CD4-positive, alpha-beta T cell treated with Interleukin-2 at 100 ng/mL for 4 hours (primary cell): ENCODE measurements around the gene MYOZ3.

Source experiments
- DNase-seq: peaks from one replicate; pipeline ENCODE4 v3.0.0-alpha.2; 2020; ENCODE audit warnings: low spot score

MYOZ3 gene

GRCh38 chr5:150627731-150628545 lies 33.1 kb upstream of the MYOZ3 start:
- DNase-seq, result no peak

- no peak for DNase-seq
Observed at GRCh38 chr5:150628936-150629485, 32.0 kb upstream of the MYOZ3 start.

GRCh38 chr5:150630016-150630415 lies 31.0 kb upstream of the MYOZ3 start:
- DNase-seq, result no peak

DNA sequence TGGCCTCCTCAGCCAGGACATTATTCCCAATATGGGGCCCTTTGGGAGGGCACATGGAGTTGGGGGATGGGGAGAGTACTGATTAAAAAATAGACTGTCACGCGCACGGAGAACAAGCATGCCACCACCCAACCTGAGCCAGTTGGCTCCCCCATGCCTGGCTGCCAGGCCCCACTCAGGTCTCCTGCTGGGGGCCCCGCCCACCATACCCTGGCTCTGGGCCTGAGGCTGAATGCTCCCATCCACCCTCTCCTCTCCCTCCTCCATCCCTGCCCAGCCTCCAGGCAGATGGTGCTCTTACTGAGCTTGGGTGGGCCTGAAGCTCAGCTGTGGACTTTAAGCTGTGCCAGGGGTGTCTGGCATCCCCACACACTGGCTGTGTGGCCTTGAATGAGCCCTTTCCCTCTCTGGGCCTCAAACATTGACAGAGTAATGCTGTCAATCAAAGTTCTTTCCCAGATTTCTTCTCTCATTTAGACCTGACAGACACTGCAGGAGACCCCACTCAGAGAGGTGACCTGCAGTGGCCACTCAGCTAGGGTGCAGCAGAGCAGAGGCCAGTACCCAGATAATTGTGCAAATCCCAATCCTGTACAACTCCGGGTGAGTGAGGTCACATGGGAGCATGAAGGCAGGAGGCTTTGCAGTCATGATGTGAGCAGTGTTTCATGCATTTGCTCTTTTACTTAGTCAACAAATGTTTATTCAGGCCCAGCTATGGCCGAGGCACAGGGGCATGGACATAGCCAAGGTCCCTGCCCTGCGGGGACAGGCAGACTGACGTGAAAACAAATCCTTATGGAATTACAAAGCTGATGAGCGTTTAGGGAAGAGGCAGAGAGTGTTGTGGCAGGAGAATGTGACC lies 30.4 kb upstream of the MYOZ3 start:
- DNase-seq, result no peak

GRCh38 chr5:150631326-150631701 lies 29.7 kb upstream of the MYOZ3 start:
- DNase-seq, result no peak

DNA sequence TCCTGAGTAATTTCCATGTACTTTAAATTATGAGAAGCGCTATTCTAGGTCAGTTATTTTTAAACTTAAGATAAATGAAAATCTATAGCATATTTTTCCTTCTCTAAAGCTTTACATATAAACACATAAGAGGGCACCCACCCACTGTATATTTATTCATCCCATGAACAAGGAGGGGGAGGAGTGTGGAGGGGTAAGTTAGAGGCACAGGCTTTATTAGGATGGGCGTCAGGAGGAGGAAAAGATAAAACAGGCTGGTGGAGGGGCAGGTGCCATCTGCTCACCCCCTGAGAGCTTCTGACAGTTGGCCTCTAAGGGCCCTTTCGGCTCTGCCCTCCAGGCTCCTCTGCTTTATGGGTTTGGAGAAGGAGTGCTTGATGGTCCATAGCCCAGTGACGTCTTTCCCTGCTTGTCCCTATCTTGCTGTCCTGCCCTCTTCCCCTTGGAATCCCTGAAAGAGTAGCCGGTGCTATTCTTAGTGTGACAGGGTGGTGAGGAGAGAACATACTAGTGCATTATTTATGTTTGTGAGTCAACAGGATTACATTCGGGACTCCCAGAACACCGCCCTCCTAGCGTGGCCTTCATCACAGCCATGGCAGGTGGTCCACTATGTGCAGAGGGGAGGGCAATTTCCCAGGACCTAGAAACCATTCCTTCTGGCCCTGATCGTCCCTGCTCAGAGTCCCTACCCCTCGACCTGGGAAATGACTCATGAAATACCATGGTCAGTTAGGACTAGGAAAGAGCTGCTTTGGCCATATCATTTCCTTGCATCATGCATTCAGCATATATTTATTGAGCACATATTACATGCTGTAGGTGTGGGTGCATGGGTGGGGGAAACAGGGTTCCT lies 28.5 kb upstream of the MYOZ3 start:
- no peak for DNase-seq

- no peak for DNase-seq
Observed at GRCh38 chr5:150633429-150633828, 27.6 kb upstream of the MYOZ3 start.

DNA sequence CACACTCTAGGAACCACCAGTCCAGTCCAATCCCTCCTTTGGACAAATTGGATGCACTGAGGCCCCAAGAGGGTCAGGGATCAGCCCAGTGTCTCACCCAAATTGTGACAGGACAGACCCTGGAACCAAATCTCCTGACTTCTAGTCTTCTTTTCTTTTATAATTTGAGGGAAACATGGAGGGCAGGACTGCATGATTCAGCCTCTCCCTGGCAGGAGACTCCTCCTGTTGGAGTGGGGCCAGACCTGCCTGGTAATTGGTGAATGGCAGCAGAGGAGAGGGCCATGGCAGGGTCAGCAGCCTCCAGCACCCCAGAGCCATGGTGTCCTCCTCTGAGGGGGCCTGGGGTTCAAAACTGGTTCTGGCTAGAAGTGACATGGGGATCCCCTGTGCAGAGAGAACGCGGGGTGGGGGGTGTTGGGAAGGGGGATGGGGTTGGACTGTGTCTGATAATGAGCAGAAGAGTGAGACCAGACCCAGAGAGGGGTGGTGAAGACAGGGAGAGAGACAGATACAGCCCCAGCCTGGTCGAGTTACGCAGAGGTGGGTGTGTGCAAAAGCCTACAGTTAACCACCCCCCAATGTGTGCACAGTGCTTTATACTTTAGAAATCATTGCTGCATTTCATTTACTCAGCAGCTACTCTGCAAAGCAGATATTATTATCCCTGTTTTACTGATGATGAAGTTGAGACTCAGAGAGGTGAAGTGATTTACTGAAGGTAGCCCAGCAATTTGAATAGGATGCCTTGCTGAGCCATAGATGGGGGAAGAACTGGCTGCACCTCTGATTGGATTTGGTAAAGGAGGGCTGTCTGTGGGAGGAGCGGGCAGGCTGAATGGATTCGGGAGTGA lies 24.4 kb upstream of the MYOZ3 start:
- DNase-seq, result no peak

DNA sequence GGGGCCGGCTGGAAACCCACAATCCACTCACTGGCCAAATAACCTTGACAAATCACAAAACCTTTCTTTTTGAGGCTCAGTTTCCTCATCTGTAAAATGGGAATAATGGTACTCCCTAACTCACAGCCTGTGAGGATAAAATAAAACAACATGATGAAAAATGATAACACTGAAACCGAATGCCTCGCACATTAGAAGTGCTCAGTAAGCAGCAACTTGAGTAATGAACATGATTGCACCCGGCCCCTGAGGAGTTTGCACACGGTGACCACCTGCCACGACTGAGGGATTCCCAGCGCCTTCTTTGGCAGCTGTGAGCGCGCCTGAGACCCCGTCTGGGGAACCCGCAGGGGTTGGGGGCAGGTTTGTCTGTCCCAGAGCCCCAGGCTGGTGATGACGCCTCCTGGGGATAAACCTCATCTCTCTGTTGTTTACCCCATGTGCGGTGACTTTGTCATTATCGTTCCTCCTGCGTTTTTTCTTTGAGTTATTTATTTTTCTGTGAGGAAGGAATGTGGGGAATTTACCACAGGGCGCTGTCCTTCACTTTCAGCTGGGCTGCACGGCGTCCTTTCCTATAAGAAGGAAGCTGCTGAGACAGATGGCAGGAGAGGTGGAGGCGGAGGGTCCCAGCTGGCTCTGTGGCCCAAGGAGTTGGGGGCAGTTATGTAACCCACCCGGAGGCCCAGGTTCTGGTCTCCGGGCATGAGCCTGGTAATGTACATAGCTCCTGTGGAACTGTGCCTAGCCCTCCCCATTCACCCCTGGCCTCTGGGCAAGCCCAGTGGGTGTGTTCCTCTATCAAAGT lies 23.6 kb upstream of the MYOZ3 start:
- no peak for DNase-seq

DNA sequence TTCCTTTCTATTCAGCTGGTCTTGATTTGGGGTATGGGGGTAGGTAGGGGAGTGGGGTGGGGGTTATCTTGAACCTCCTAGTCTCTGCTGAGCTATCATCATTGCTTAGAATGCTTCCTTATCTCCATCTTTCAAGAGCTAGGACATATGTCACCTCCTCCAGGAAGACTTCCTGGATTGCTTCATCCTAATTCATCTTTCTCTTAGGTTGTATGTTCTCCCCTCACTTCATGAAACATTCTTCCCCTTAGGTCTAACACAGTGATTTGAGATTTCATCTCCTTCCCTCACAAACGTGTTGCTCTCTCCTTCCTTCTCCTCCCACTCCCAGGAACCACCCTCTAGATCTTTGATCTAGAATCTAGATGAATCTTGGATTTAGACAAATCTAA lies 23.0 kb upstream of the MYOZ3 start:
- DNase-seq, result no peak

- DNase-seq, result no peak
Observed at GRCh38 chr5:150638488-150639376, 22.3 kb upstream of the MYOZ3 start.

GRCh38 chr5:150639377-150639692 lies 21.7 kb upstream of the MYOZ3 start:
- no peak for DNase-seq

- DNase-seq, result no peak
Observed at GRCh38 chr5:150639751-150640150, 21.3 kb upstream of the MYOZ3 start.

DNA sequence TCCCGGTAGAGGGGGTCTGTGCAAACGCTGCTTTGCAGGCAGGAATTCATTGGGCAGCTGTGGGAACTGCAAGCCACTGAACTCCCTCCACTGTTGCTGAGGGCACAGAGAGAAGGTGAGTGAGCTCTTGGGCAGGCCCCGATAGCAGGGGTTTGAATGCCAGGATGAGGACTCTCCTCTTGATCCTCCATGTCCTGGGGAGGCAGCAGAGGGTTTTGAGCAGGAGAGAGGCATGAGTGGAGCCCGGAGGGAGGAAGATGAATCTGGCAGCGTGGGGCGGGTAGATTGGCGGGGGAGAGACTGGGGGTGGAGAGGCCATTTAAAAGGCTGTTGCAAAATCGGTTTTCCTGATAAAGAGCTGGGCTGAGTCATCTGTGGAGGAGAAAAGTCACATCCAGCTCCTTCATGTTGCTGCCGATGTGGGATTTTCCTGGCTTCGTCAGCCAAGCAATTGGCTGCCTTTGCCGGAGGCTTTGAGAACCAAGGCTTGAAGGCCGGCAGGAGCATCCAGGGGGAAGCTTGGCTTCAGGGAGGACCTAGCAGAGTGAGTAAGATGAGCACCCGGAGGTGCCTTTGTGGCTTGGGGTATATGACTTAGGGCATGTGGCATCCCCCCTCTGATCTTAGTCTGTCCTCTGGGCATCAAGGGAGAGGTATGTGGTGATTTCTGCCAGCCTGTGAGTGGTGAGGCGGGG lies 20.6 kb upstream of the MYOZ3 start, which contains the start of gene SYNPO:
Gene SYNPO, plus strand, starts transcription at position 350 of the 695 bp plus-strand sequence. CDS start 7,616 bp downstream, outside the sequence.
- DNase-seq, result no peak

DNA sequence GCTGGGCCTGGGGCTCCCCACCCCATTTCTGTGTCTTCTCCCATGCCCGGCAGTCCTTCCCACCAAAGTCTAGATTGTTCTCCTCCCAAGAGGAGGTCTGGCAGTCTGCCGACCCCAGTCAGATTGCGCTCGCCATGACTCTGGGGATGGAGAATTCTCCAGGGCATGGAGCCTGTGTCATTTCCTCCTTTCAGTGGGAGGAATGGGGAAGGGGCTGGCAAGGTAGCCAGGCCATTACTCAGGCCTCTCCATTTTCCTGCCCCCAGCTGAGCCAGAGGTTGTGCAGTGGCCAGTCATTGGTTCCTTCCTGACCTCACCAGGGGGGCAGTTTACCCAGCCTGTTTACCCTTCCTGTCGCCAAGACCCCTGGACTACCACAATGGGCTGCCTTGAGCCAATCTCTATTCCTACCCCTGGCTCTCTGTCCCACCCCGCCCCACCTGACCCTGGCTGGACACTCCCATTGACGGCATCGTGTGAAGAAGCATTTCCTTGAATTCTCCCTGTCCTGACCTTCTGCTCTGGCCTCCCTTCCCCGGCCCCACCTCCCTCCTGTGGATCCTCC lies 20.0 kb upstream of the MYOZ3 start:
- no peak for DNase-seq

DNA sequence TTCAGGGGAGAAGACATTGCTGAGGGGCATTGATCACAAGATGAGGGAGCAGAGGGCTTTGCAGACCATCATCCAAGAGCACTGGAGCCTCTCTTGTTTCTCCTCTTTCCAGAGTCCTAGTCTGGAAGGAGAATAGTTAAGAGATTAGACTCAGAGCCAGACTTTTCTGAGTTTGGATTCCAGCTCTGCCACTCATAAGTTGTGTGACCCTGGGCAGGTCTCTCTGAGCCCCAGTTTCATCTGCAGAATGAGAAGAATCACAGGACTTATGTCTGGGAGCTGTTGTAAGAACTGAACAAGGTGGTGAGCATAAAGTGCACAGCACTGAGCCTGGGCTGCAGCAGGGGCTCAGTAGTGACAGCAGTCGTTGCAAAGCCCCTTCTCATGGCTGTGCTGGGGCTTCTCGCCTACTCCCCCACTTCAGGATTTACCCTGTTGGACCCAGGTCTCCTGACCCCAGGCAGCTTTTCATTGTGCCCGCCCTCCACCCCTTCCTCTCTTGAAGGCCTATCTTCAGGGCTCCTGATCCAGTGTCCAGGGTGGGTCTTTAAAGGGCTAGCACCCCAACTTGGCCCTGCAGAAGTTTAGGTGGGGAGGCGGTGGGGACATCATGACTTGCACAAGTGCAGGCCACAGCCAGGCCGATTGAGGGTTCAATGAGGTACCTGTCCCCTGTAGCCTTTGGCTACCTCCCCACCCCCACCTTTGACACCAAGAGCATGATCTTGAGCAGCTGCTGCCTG lies 19.1 kb upstream of the MYOZ3 start:
- no peak for DNase-seq

DNA sequence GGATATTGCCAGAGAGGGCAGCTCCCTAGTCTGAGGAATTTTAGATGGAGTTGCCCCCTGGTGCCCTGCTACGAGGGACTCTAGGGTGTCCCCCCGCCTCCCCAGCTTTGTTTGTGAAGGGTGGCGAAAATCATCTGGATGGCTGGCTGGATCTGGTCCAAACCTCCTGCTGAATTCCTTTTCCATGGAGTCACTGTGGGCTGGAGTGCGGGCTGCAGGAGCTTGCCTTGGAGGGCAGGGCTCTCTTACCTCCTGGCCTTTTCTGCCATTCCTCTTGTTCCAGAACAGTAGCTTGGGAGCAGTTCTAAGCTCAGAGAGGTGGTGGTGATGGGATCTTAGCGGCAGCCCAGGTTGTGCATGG lies 18.5 kb upstream of the MYOZ3 start:
- DNase-seq, result no peak
